ENCODE measurements around the gene CKM.

CKM gene

DNA sequence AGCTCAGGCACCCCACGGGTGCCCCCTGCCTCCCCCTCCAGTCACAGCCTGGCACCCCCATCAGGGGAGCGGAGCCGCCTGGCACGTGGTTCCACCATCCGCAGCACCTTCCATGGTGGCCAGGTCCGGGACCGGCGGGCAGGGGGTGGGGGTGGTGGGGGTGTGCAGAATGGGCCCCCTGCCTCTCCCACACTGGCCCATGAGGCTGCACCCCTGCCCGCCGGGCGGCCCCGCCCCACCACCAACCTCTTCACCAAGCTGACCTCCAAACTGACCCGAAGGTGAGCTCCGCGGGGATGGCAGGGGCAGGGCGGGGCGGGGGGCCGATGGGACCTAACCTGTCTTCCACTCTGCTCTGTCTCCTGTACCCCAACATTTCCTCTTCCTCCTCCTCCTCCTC is 25.0 kb downstream of the CKM start:
- Histone ChIP-seq H3K9me3 (ENCODE audit: control insufficient read depth in 5 of 5, low read length in 5 of 5) (peaks cover 0 to 6% (median 0%) of the 10 kb centered on the region in 5 donors), H3K9ac (ENCODE audit: low read length in 5 of 5) (no peak overlapping the region)

DNA sequence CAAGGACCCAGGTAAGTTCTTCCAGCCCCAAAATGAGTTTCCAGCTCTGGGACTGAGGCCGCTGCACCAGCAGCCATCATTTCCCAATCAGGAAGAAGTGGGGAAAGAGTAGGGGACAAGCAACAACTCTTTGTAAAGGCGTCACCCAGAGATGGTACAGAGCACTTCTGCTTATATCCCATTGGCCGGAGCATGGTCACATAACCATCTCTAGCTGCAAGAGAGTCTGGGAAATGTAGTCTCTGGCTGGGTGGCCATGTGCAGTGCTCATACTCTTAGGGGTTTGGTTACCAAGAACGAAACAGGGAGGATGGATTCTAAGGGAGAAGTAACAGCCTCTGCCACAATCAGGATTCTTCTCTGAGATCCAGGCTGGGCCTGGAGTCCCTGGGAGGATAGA is 26.3 kb downstream of the CKM start:
- no peak overlapping the region for H3K27ac ChIP-seq (ENCODE audit: low read depth, low read length)
- H3K4me1 ChIP-seq (ENCODE audit: control insufficient read depth in 5 of 5, insufficient read depth in 5 of 5, low read length in 5 of 5): peaks cover 0 to 8% (median 0%) of the 10 kb centered on the region in 5 donors
- no peak overlapping the region for H3K4me3 ChIP-seq (ENCODE audit: low read depth in 1 of 5, low read length in 5 of 5)
- H3K9ac ChIP-seq (ENCODE audit: low read length in 5 of 5): no peak overlapping the region
- peaks cover 2 to 70% (median 44%) of the 10 kb centered on the region in 5 donors for H3K36me3 ChIP-seq (ENCODE audit: control insufficient read depth in 5 of 5, insufficient read depth in 5 of 5, low read length in 5 of 5)
- peaks cover 0 to 6% (median 0%) of the 10 kb centered on the region in 5 donors for H3K9me3 ChIP-seq (ENCODE audit: control insufficient read depth in 5 of 5, low read length in 5 of 5)
- H3K27me3 ChIP-seq (ENCODE audit: control insufficient read depth in 5 of 5, insufficient read depth in 4 of 5, low read length in 5 of 5): no peaks in the 10 kb centered on the region

More for the DNA sequence above, 25.0 kb downstream of the CKM start:
- Histone ChIP-seq H3K36me3 (ENCODE audit: control insufficient read depth in 5 of 5, insufficient read depth in 5 of 5, low read length in 5 of 5) (peaks cover 2 to 74% (median 43%) of the 10 kb centered on the region in 5 donors), H3K4me1 (ENCODE audit: control insufficient read depth in 5 of 5, insufficient read depth in 5 of 5, low read length in 5 of 5) (peaks cover 0 to 8% (median 0%) of the 10 kb centered on the region in 5 donors), H3K27me3 (ENCODE audit: control insufficient read depth in 5 of 5, insufficient read depth in 4 of 5, low read length in 5 of 5) (no peaks in the 10 kb centered on the region), H3K27ac (ENCODE audit: low read depth, low read length) (no peak overlapping the region), H3K4me3 (ENCODE audit: low read depth in 1 of 5, low read length in 5 of 5) (no peak overlapping the region)

DNA sequence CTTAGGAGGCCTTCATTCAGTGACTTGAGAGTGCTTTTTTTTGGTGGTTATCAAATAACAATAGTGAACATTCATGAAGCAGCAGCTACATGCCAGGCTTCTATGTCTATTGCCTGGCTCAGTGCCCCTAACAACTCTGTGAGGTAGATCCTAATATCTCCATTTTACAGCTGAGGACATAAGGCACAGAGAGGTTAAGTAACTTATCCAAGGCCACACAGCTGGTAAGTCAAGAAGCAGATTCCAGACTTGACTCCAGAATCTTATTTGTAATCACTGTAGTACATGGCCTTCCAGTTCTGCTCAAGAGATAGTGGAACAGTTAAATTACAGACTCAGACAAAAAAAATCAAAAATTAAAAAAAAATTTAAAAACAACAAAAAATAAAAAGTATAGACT is 26.8 kb downstream of the CKM start:
- no peak overlapping the region for H3K9ac ChIP-seq (ENCODE audit: low read length in 5 of 5)
- no peaks in the 10 kb centered on the region for H3K27me3 ChIP-seq (ENCODE audit: control insufficient read depth in 5 of 5, insufficient read depth in 4 of 5, low read length in 5 of 5)
- H3K27ac ChIP-seq (ENCODE audit: low read depth, low read length): no peak overlapping the region
- peaks cover 0 to 6% (median 0%) of the 10 kb centered on the region in 5 donors for H3K9me3 ChIP-seq (ENCODE audit: control insufficient read depth in 5 of 5, low read length in 5 of 5)
- H3K36me3 ChIP-seq (ENCODE audit: control insufficient read depth in 5 of 5, insufficient read depth in 5 of 5, low read length in 5 of 5): peaks cover 2 to 71% (median 49%) of the 10 kb centered on the region in 5 donors
- H3K4me1 ChIP-seq (ENCODE audit: control insufficient read depth in 5 of 5, insufficient read depth in 5 of 5, low read length in 5 of 5): peaks cover 0 to 8% (median 0%) of the 10 kb centered on the region in 5 donors
- H3K4me3 ChIP-seq (ENCODE audit: low read depth in 1 of 5, low read length in 5 of 5): no peak overlapping the region

DNA sequence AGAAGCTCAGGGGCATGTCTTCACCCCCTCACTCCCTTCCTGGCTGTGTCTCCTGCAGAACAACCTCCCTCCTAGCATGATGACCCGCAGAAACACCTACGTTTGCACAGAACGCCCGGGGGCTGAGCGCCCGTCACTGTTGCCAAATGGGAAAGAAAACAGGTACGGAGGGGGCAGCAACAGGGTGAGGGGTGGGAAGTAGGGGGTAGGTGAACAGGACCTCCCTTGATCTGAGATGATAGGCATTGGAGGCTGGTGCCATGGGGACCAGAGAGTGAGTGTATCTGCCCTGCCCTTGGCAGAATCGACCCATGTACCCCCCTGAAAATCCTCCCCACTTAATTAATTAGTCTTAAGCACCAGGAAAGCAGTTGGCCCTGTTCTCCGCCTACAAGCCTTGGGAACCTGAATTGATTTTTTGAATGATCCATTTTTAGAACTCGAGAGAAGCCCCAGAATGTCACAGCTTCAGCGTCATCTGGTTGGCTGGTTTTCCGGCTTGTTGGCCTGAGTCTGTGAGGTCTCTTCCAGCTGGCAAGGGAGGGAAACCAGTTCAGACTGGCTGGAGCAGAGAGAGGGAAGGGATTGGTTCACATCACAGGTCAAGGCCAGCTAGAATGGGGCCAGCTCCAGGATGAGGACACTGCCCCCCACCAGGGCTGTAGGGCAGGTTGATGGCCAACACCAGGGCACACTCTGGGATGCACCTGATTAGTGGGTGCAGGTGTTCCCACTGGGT is 28.2 kb downstream of the CKM start:
- H3K4me1 ChIP-seq (ENCODE audit: control insufficient read depth in 5 of 5, insufficient read depth in 5 of 5, low read length in 5 of 5): peaks cover 0 to 8% (median 0%) of the 10 kb centered on the region in 5 donors
- no peak overlapping the region for H3K27ac ChIP-seq (ENCODE audit: low read depth, low read length)
- H3K36me3 ChIP-seq (ENCODE audit: control insufficient read depth in 5 of 5, insufficient read depth in 5 of 5, low read length in 5 of 5): peaks cover 2 to 71% (median 50%) of the 10 kb centered on the region in 5 donors
- H3K9ac ChIP-seq (ENCODE audit: low read length in 5 of 5): no peak overlapping the region
- no peaks in the 10 kb centered on the region for H3K27me3 ChIP-seq (ENCODE audit: control insufficient read depth in 5 of 5, insufficient read depth in 4 of 5, low read length in 5 of 5)
- no peak overlapping the region for H3K4me3 ChIP-seq (ENCODE audit: low read depth in 1 of 5, low read length in 5 of 5)
- H3K9me3 ChIP-seq (ENCODE audit: control insufficient read depth in 5 of 5, low read length in 5 of 5): peaks cover 0 to 6% (median 0%) of the 10 kb centered on the region in 5 donors

DNA sequence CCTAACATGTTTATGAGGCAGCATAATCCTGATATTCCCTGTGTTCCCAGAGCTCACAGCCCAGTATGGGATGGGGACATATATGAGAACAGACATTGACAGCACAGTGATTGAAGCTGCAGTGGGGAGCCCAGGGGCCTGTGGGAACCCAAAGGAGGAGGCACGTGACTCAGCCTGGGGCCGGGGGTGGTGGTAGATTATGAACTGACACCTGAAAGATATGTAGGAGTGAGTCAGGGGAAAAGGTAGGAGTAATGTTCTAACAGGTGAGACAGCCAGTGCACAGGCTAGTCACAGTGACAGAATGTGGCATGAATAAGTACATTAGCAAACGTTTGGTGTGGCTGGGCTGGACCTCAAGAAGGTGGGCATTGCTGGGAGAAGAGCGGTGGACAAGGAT is 29.0 kb downstream of the CKM start:
- H3K9ac ChIP-seq (ENCODE audit: low read length in 5 of 5): no peak overlapping the region

DNA sequence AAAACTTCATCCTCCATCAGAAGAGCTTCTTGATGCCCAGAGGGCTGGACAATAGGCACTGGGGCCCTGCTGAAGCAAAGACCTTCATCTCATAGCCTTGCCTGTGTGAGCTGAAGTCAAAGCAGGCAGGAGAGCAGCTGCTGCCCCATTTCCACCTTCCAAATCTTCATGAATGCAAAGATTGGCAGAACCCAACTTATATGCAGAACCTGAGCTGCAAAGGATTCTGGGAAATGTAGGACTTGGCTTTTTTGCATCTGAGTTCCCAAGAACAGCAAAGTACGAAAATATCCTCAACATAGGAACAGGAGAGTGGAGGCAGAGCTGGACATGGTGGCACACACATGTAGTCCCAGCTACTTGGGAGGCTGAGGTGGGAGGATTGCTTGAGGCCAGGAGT is 30.8 kb downstream of the CKM start:
- Histone ChIP-seq H3K36me3 (ENCODE audit: control insufficient read depth in 5 of 5, insufficient read depth in 5 of 5, low read length in 5 of 5) (peaks cover 2 to 62% (median 45%) of the 10 kb centered on the region in 5 donors), H3K27me3 (ENCODE audit: control insufficient read depth in 5 of 5, insufficient read depth in 4 of 5, low read length in 5 of 5) (no peaks in the 10 kb centered on the region), H3K4me3 (ENCODE audit: low read depth in 1 of 5, low read length in 5 of 5) (no peak overlapping the region), H3K9ac (ENCODE audit: low read length in 5 of 5) (no peak overlapping the region), H3K9me3 (ENCODE audit: control insufficient read depth in 5 of 5, low read length in 5 of 5) (peaks cover 0 to 6% (median 0%) of the 10 kb centered on the region in 5 donors), H3K27ac (ENCODE audit: low read depth, low read length) (no peak overlapping the region), H3K4me1 (ENCODE audit: control insufficient read depth in 5 of 5, insufficient read depth in 5 of 5, low read length in 5 of 5) (peaks cover 0 to 8% (median 0%) of the 10 kb centered on the region in 5 donors)

More for the DNA sequence above, 29.0 kb downstream of the CKM start:
- Histone ChIP-seq H3K4me1 (ENCODE audit: control insufficient read depth in 5 of 5, insufficient read depth in 5 of 5, low read length in 5 of 5) (peaks cover 0 to 8% (median 0%) of the 10 kb centered on the region in 5 donors), H3K4me3 (ENCODE audit: low read depth in 1 of 5, low read length in 5 of 5) (no peak overlapping the region), H3K27me3 (ENCODE audit: control insufficient read depth in 5 of 5, insufficient read depth in 4 of 5, low read length in 5 of 5) (no peaks in the 10 kb centered on the region), H3K36me3 (ENCODE audit: control insufficient read depth in 5 of 5, insufficient read depth in 5 of 5, low read length in 5 of 5) (peaks cover 2 to 70% (median 46%) of the 10 kb centered on the region in 5 donors), H3K27ac (ENCODE audit: low read depth, low read length) (no peak overlapping the region), H3K9me3 (ENCODE audit: control insufficient read depth in 5 of 5, low read length in 5 of 5) (peaks cover 0 to 6% (median 0%) of the 10 kb centered on the region in 5 donors)

DNA sequence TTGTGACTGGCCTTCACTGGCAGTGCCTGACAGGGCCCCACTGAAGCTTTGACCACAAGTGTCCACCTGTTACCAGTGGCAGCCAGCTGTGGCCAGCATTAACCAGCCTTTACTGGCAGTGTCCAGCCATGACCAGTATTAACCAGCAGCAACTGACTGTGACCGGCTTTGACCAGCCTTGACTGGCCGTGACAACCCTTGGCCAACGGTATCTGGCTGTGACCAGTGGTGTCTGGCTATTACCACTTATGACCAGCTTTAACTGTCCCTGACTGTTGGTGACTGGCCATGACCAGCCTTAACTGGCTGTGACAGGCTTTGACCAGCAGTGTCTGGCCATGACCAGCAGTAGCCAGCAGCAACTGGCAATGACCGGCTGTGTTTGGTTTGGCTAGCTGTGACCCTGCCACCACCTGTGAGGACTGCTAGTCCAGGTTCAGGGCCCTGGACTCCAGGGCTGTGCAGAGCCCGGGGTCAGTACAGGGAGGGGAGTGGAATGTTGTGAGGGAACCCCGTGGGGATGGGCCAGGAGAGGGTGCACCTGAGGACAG is 32.2 kb downstream of the CKM start:
- no peak overlapping the region for H3K27ac ChIP-seq (ENCODE audit: low read depth, low read length)
- H3K36me3 ChIP-seq (ENCODE audit: control insufficient read depth in 5 of 5, insufficient read depth in 5 of 5, low read length in 5 of 5): peaks cover 0 to 55% (median 44%) of the 10 kb centered on the region in 5 donors
- H3K4me3 ChIP-seq (ENCODE audit: low read depth in 1 of 5, low read length in 5 of 5): no peak overlapping the region
- H3K27me3 ChIP-seq (ENCODE audit: control insufficient read depth in 5 of 5, insufficient read depth in 4 of 5, low read length in 5 of 5): no peaks in the 10 kb centered on the region
- peaks cover 0 to 8% (median 0%) of the 10 kb centered on the region in 5 donors for H3K4me1 ChIP-seq (ENCODE audit: control insufficient read depth in 5 of 5, insufficient read depth in 5 of 5, low read length in 5 of 5)
- H3K9me3 ChIP-seq (ENCODE audit: control insufficient read depth in 5 of 5, low read length in 5 of 5): peaks cover 0 to 6% (median 0%) of the 10 kb centered on the region in 5 donors
- H3K9ac ChIP-seq (ENCODE audit: low read length in 5 of 5): no peak overlapping the region

DNA sequence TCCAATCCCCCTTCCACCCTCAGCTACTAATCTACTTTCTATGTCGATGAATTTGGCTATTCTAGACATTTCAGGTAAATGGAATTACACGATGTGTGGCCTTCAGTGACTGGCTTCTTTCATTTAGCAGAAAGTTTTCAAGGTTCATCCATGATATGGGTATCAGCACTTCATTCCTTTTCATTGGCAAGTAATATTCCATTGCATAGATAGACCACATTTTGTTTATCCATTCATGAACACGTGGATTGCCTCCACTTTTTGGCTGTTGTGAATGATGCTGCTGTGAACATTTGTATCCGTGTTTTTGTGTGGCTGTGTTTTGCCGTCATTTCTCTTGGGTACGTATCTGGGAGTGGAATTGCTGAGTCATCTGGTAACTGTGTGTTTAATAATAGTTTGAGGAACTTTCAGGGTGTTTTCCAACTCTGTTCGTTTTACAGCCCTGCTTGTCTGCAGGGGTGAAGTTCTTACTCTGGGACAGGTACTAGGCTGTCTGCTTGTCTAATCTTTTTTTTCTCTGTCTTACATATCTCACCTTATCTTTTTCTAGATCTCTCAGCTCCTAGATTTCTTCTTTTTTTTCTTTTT is 39.1 kb downstream of the CKM start:
- Histone ChIP-seq H3K27me3 (ENCODE audit: control insufficient read depth in 5 of 5, insufficient read depth in 4 of 5, low read length in 5 of 5) (no peaks in the 10 kb centered on the region), H3K4me3 (ENCODE audit: low read depth in 1 of 5, low read length in 5 of 5) (no peak overlapping the region), H3K27ac (ENCODE audit: low read depth, low read length) (no peak overlapping the region), H3K4me1 (ENCODE audit: control insufficient read depth in 5 of 5, insufficient read depth in 5 of 5, low read length in 5 of 5) (no peaks in the 10 kb centered on the region), H3K9ac (ENCODE audit: low read length in 5 of 5) (no peak overlapping the region), H3K9me3 (ENCODE audit: control insufficient read depth in 5 of 5, low read length in 5 of 5) (peaks cover 0 to 3% (median 0%) of the 10 kb centered on the region in 5 donors), H3K36me3 (ENCODE audit: control insufficient read depth in 5 of 5, insufficient read depth in 5 of 5, low read length in 5 of 5) (peaks cover 0 to 56% (median 44%) of the 10 kb centered on the region in 5 donors)

DNA sequence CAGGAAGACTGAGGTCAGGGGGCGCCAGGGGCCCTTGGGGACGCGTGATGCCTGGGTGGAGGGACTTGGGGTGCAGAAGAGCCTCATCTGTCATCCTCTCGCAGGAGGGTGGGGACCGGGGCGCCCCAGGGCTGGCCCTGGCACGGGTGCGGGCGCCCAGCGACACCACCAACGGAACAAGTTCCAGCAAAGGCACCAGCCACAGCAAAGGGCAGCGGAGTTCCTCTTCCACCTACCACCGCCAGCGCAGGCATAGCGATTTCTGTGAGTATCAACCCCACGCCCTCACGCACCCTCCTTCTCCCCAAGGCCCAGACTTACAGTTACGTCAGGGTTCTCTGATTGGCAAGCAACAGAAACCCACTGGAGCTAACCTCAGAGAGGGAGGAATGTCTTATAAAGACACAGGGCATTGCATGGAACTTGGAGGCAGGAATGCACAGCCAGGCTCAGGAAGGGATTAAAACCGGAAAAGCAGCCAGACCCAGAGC is 42.2 kb downstream of the CKM start:
- Histone ChIP-seq H3K27me3 (ENCODE audit: control insufficient read depth in 5 of 5, insufficient read depth in 4 of 5, low read length in 5 of 5) (no peaks in the 10 kb centered on the region), H3K36me3 (ENCODE audit: control insufficient read depth in 5 of 5, insufficient read depth in 5 of 5, low read length in 5 of 5) (peaks cover 0 to 65% (median 45%) of the 10 kb centered on the region in 5 donors), H3K27ac (ENCODE audit: low read depth, low read length) (no peak overlapping the region), H3K9ac (ENCODE audit: low read length in 5 of 5) (no peak overlapping the region), H3K4me3 (ENCODE audit: low read depth in 1 of 5, low read length in 5 of 5) (no peak overlapping the region), H3K9me3 (ENCODE audit: control insufficient read depth in 5 of 5, low read length in 5 of 5) (peaks cover 0 to 3% (median 0%) of the 10 kb centered on the region in 5 donors), H3K4me1 (ENCODE audit: control insufficient read depth in 5 of 5, insufficient read depth in 5 of 5, low read length in 5 of 5) (no peaks in the 10 kb centered on the region)

Measured in subcutaneous abdominal adipose tissue (tissue), 5 donors.